ENCODE results near the gene ZNF710. TPM values are rescaled to one million over a fixed set of nuclear protein-coding genes. Genes with fewer than 3 reads are reported as not detected.

Gene ZNF710
- total and polyA plus RNA-seq, 2 of the 13 experiments (the other 11 are each of a cell fraction or from before 2014, with no cell fraction given), result 4.7 to 20.6 TPM

- DNase-seq (ENCODE audit: low spot score), result peak; percentile 90
- 1% methylated on average over 7 of the region's 7 CpGs for WGBS (ENCODE audit: low lambda C conversion rate)
- no peak overlapping the region for H2AFZ ChIP-seq (ENCODE audit: low read length)
- H3K9ac ChIP-seq (ENCODE audit: insufficient read depth, low read depth, low read length), result no peak overlapping the region
- ATAC-seq, result peak; percentile 79
- POLR2A ChIA-PET, result interaction anchor here (0.7 to 2.9 kb wide), 12 partner anchors 9 to 142 kb away, joined by 3 to 36 read pairs (median 4); partner anchors contain the start of genes ARPIN and ZNF710
- H3K27ac ChIP-seq (ENCODE audit: extremely low read length, insufficient read depth, low read length), result peak overlapping the region; percentile 40
- no peaks in the 10 kb centered on the region for H3K27me3 ChIP-seq (ENCODE audit: control insufficient read depth in 1 of 2, insufficient read depth in 2 of 2, low read length in 2 of 2)
- peaks cover 13% of the 10 kb centered on the region for H4K20me1 ChIP-seq (ENCODE audit: insufficient read depth, low read length)
- FAIRE-seq, result peak; percentile 93
- H3K79me2 ChIP-seq (ENCODE audit: insufficient read depth, low read length), result peaks cover 2% of the 10 kb centered on the region
- BruUV-seq (replicated peaks), result no TSS peak
- H3K36me3 ChIP-seq (replicated peaks in 1 of 2; ENCODE audit: control insufficient read depth in 1 of 2, insufficient read depth in 2 of 2, low read length in 2 of 2), result no peaks in the 10 kb centered on the region
- CTCF ChIA-PET (ENCODE audit: low intra/inter-chr PET ratio, low total read pairs), result no interaction called here
- no peaks in the 10 kb centered on the region for H3K9me3 ChIP-seq (ENCODE audit: low read length)
- intact Hi-C loops (cut with micrococcal nuclease; ENCODE audit: unreplicated experiment) (loop anchor here (1.0 kb wide), 2 partner anchors 16 to 51 kb away; no protein-coding TSS in a partner anchor), in situ Hi-C loops (cut with HindIII; ENCODE audit: extremely low pct_ligation_motif_present, low pct_unique_long_range_greater_than_20kb) (loop anchor here (5.0 kb wide), 1 partner anchor 52 kb away; the partner anchor contains the start of gene ZNF710)
- H3K4me3 ChIP-seq (replicated peaks in 1 of 3; ENCODE audit: insufficient read depth in 1 of 3, low read depth in 2 of 3, low read length in 3 of 3), result peak overlapping the region in 1 of 3 experiments; percentile 24; a peak in 1 of 6 replicates
- peaks cover 43% of the 10 kb centered on the region for H3K4me1 ChIP-seq (ENCODE audit: insufficient read depth, low read length)
- peak overlapping the region; percentile 40 for H3K4me2 ChIP-seq (ENCODE audit: low read depth, low read length)
- TF ChIP-seq ZNF609 (CRISPR knock-in tag; IDR thresholded peaks at IDR 0.05; ENCODE audit: borderline replicate concordance) (peak; percentile 61; the same call in 1 of the 2 replicates), ZNF703 (CRISPR knock-in tag; IDR thresholded peaks at IDR 0.05; ENCODE audit: borderline replicate concordance) (0 out of 2 replicates have a peak, but pooled peaks have one; percentile 59), TBL1XR1 (IDR thresholded peaks at IDR 0.05; ENCODE audit: borderline replicate concordance, low read length, partially characterized antibody) (peak; percentile 94), MEIS2 (CRISPR knock-in tag; IDR thresholded peaks at IDR 0.05) (peak; percentile 35; the same call in 1 of the 2 replicates), GATAD2A (CRISPR knock-in tag; IDR thresholded peaks at IDR 0.05) (peak; percentile 77), DDIT3 (CRISPR knock-in tag; IDR thresholded peaks at IDR 0.05) (no peak), ZNF614 (CRISPR knock-in tag; IDR thresholded peaks at IDR 0.05; ENCODE audit: borderline replicate concordance) (0 out of 2 replicates have a peak, but pooled peaks have one; percentile 42), RBM22 (optimal IDR thresholded peaks at IDR 0.05; ENCODE audit: low read length) (peak; percentile 73), SOX5 (CRISPR knock-in tag; IDR thresholded peaks at IDR 0.05; ENCODE audit: borderline replicate concordance) (peak; percentile 90), ZNF264 (CRISPR knock-in tag; IDR thresholded peaks at IDR 0.05) (peak; percentile 73; the same call in 1 of the 2 replicates), ZBTB21 (CRISPR knock-in tag; IDR thresholded peaks at IDR 0.05) (0 out of 2 replicates have a peak, but pooled peaks have one; percentile 20), FOXM1 (CRISPR knock-in tag; IDR thresholded peaks at IDR 0.05) (no peak), ZNF230 (CRISPR knock-in tag; IDR thresholded peaks at IDR 0.05) (no peak), ZNF282 (IDR thresholded peaks at IDR 0.05; ENCODE audit: partially characterized antibody) (no peak), CREB1 (IDR thresholded peaks at IDR 0.05) (no peak), CREB1 (CRISPR knock-in tag; IDR thresholded peaks at IDR 0.05) (peak; percentile 63; the same call in 1 of the 2 replicates), ZNF34 (CRISPR knock-in tag; IDR thresholded peaks at IDR 0.05; ENCODE audit: borderline replicate concordance) (0 out of 2 replicates have a peak, but pooled peaks have one; percentile 48), LCORL (IDR thresholded peaks at IDR 0.05) (no peak), LCORL (CRISPR knock-in tag; IDR thresholded peaks at IDR 0.05) (0 out of 2 replicates have a peak, but pooled peaks have one; percentile 19), ZNF577 (CRISPR knock-in tag; IDR thresholded peaks at IDR 0.05; ENCODE audit: borderline replicate concordance, low read depth) (no peak), ZNF232 (CRISPR knock-in tag; IDR thresholded peaks at IDR 0.05; ENCODE audit: borderline replicate concordance) (peak; percentile 20; the same call in 1 of the 2 replicates), NCOA2 (CRISPR knock-in tag; IDR thresholded peaks at IDR 0.05) (peak; percentile 70)
These were observed 53.5 kb downstream of the ZNF710 start for GRCh38 chr15:90054618-90055097.

Data from HepG2 (cell line).